Ascending aorta (tissue), 2 donors: ENCODE data around the gene CYB5R3. TPM values are rescaled to one million over a fixed set of nuclear protein-coding genes. Genes with fewer than 3 reads are reported as not detected.
"Not testable (repeated sequence)": the region's sequence is repeated elsewhere in the genome, so short reads cannot be mapped to it uniquely, and the experiment has no call there.

ENCODE experiments used
- DNase-seq, 2 donors: peaks; one replicate each; pipeline ENCODE4 v3.0.0-alpha.2; 2019; ENCODE audit warnings: low spot score in 2 of 2
- H3K27ac ChIP-seq, 2 donors: fragments of 200-600 bp; sonication (generic); one replicate each; pipeline ENCODE4 v1.5.1; 2016 to 2017; ENCODE audit warnings: mild to moderate bottlenecking in 1 of 2
- H3K27me3 ChIP-seq: fragments of 200-600 bp; sonication (generic); one replicate; pipeline ENCODE4 v1.5.1; 2017
- H3K36me3 ChIP-seq, 2 donors: fragments of 200-600 bp; sonication (generic); one replicate each; pipeline ENCODE4 v1.5.1; 2016
- H3K4me1 ChIP-seq, 2 donors: fragments of 200-600 bp; sonication (generic); one replicate each; pipeline ENCODE4 v1.5.1; 2016 to 2017; ENCODE audit warnings: mild to moderate bottlenecking in 1 of 2
- H3K4me3 ChIP-seq, 2 donors: fragments of 200-600 bp; sonication (generic); one replicate each; pipeline ENCODE4 v1.5.1; 2016 to 2017; ENCODE audit warnings: mild to moderate bottlenecking in 1 of 2
- H3K9me3 ChIP-seq, 2 donors: fragments of 200-600 bp; sonication (generic); one replicate each; pipeline ENCODE4 v1.5.1; 2016
- intact Hi-C: fragments of 100-400 bp; cut with DNase I; formaldehyde crosslinking; loops from one replicate; pipeline ENCODE4 v1.15.1; 2023
- total RNA-seq: library from RNA; depleted of rRNA; stranded (reverse); fragments of >200 nt; gene quantifications from one replicate; pipeline ENCODE4 v1.1.0, GENCODE V29; 2016
- TF ChIP-seq, protein P1 (sequence below), 3 experiments: fragments of 200-600 bp in 2 of 3; fragments of 450-650 bp in 1 of 3; sonication (generic) in 2 of 3; IDR thresholded peaks; one replicate each; pipeline ENCODE4 v1.5.1; 2016 to 2019; ENCODE audit warnings: antibody characterized with exemption in 3 of 3, mild to moderate bottlenecking in 1 of 3, moderate library complexity in 1 of 3

The CYB5R3 gene
- total RNA-seq, 1 donor from 2014 or later: 455 TPM

DNA sequence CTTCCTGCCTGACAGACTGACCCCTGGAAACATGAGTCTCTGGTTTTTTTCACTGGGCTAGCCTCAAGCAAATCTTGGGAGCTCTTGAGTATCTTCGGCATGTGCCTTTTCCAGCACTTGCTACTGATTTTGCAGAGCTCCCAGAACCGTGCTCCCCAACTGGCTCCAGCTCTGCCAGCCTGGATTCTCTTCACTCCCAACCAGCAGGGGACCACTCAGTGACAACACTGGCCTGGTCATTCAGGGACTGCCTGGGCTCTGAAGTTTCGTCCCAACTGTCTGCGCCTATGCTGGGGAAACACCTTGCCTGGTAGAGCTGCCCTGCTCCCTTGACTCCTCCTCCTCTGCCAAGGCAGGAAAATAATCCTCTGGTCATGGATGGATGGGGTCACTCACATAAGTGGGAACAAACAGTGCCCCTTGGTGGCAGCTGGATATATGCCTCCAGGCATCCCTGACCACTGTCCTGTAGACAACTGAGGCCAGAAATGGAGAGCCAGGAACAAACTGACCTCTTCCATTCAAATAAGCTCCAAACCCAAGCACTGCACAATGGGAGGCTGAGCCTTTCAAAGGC is 64.7 kb downstream of the CYB5R3 start:
- H3K27me3 ChIP-seq: no peaks in the 10 kb centered on the region
- H3K27ac ChIP-seq: no peak overlapping the region
- H3K4me3 ChIP-seq: no peak overlapping the region
- no peaks in the 10 kb centered on the region for H3K9me3 ChIP-seq
- TF ChIP-seq, protein P1, sequence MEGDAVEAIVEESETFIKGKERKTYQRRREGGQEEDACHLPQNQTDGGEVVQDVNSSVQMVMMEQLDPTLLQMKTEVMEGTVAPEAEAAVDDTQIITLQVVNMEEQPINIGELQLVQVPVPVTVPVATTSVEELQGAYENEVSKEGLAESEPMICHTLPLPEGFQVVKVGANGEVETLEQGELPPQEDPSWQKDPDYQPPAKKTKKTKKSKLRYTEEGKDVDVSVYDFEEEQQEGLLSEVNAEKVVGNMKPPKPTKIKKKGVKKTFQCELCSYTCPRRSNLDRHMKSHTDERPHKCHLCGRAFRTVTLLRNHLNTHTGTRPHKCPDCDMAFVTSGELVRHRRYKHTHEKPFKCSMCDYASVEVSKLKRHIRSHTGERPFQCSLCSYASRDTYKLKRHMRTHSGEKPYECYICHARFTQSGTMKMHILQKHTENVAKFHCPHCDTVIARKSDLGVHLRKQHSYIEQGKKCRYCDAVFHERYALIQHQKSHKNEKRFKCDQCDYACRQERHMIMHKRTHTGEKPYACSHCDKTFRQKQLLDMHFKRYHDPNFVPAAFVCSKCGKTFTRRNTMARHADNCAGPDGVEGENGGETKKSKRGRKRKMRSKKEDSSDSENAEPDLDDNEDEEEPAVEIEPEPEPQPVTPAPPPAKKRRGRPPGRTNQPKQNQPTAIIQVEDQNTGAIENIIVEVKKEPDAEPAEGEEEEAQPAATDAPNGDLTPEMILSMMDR (IDR thresholded peaks at IDR 0.05): no peak
- H3K36me3 ChIP-seq: peaks cover 42 to 51% of the 10 kb centered on the region in 2 donors
- intact Hi-C loops: no loop called here
- no peaks in the 10 kb centered on the region for H3K4me1 ChIP-seq
- no peak for DNase-seq

DNA sequence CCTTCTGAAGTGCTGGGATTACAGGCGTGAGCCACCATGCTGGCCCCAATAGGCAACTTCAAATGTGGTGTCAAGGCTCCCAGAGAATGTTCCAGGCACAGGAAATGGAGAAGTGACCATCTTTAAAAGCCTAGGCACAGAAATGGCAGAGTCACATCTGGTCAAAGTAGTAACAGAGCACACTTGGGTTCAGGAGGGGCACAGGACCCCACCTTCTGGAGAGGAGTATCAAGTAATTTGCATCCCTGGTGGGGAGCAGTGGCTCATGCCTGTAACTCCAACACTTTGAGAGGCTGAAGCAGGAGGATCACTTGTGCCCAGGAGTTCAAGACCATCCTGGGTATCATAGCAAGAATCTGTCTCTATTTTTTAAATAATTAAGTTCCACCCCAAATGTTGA is 66.2 kb downstream of the CYB5R3 start:
- H3K27ac ChIP-seq: no peak overlapping the region
- no peaks in the 10 kb centered on the region for H3K4me1 ChIP-seq
- no peaks in the 10 kb centered on the region for H3K27me3 ChIP-seq
- peaks cover 45 to 47% of the 10 kb centered on the region in 2 donors for H3K36me3 ChIP-seq
- TF ChIP-seq, protein P1 (IDR thresholded peaks at IDR 0.05): no peak
- no peaks in the 10 kb centered on the region for H3K9me3 ChIP-seq
- DNase-seq: no peak
- H3K4me3 ChIP-seq: no peak overlapping the region
- intact Hi-C loops: no loop called here

DNA sequence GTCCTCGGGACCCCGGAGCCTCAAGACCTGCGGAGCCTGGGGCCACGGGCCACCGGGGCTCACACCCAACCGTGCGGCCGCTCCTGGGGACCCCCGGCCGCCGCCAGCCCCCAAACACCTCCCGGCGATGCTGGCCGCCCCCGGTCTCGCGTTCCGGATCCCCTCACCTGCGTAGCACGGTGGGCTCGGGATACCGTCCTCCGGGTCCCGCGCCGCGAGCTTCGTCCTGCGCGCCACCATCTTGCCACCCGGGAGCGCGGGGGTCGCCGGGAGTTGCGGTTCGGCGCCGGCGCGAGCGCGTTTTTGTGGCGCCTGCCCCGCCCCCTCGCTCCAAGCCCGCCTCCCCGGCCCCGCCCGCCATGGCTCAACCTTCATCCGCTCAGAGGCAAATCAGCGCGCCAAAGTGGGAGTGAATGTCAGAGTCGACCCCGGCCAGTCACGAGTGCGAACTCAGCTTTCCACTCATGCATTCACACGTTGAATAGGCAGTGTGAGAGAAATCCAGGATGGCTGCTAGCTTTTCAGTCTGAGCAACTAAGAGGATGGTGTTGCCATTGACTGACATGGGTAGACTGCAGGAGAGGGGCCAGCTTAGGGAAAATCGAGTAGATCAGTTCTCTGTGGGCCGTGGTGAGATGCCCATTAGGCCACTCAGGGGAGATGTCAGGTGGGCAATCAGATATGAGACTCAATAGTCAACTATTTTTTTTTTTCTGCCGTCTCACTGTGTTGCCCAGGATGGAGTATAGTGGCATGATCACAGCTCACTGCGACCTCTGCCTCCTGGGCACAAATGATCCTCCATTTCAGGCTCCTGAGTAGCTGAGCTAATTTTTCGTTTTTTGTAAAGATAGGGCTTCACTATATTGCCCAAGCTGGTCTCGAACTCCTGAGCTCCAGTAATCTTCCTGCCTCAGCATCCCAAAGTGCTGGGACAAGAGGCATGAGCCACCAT is 67.2 kb downstream of the CYB5R3 start:
- Histone ChIP-seq H3K36me3 (peaks cover 37 to 40% of the 10 kb centered on the region in 2 donors), H3K4me1 (no peaks in the 10 kb centered on the region), H3K27ac (peak overlapping the region; percentile 43 to 53), H3K27me3 (no peaks in the 10 kb centered on the region), H3K4me3 (peak overlapping the region; percentile 94 to 96), H3K9me3 (no peaks in the 10 kb centered on the region)
- TF ChIP-seq, protein P1 (IDR thresholded peaks at IDR 0.05): no peak
- intact Hi-C loops: no loop called here
- peak; percentile 12 to 89 for DNase-seq

DNA sequence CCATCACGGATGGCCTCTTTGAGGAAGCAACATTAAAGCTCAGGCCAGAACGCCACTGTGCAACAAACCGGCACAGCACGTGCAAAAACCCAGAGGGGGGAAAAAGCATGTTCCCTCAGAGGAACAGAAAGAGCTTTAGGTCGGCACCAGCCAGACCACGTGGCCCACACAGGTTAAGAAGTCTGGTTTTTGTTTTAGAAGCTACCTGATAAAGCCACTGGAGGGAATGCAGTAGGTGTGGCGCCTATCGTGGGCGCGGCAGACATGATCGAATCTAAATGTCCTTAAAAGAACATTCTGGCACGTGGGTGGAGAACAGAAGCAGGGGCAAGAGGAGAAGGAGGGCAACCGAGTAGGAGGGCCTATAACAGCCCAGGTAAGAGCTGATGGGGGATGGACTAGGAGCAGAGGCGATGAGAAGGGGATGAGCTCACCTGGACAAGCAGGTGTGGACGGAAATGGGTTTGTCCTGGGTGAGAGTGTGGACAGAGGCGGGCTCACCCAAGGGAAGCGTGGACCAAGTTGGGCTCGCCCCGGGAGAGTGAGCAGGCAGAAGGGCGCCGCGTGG is 67.9 kb downstream of the CYB5R3 start:
- intact Hi-C loops: not testable (repeated sequence)
- H3K36me3 ChIP-seq: peaks cover 30 to 32% of the 10 kb centered on the region in 2 donors

DNA sequence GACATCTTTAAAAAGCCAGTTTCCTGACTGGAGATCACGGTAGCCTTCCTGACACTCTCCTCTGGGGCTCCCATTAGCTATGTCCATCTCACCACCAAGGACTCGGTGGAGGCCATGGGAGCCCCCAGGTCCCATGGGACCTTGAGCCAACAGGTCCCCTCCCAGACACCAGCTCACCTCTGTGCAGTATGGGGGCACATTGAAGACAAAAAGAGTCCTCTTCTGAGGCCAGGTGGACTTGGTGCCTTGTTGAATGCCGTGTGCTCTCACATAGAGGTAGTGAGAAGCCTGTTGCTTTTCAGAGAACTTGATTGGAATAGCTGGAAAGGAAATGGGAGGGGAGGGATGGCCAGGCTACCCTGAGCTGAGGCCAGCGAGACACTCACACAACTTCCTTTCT is 69.2 kb downstream of the CYB5R3 start:
- not testable (repeated sequence) for H3K4me1 ChIP-seq, H3K27ac ChIP-seq

More for the DNA sequence above, 67.9 kb downstream of the CYB5R3 start:
- H3K27me3 ChIP-seq, DNase-seq, H3K4me1 ChIP-seq, H3K9me3 ChIP-seq: not testable (repeated sequence)
- H3K4me3 ChIP-seq: peak overlapping the region; percentile 94 to 96
- H3K27ac ChIP-seq: peak overlapping the region; percentile 43 to 53

DNA sequence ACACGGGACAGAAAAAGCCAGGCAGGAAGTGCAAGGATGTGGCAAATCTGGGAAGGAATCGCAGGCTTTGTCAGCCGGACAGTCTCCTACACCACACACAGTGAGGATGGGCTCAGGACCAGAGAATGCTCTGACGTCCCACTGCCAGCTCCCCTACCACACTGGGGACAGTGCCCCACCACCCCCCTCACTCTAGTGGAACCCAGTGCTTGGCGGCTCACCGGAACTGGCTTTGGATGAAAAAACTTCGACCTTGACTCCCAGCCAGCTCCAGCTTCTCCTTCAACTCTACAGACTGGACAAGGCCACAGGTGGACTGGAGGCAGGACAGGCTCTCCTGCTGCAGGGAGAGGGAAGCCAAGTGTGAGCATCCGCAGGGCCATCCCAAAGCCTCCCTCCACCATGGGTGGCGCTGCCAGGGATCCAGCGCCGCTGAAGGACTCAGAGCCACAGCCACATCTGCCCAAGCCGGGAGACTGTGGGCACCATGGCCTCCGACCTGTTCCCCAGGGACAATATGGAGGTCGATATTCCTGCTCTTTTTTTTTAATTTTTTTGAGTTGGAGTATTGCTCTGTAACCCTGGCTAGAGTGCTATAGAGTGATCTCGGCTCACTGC is 71.5 kb downstream of the CYB5R3 start:
- Histone ChIP-seq H3K36me3 (peaks cover 4 to 12% of the 10 kb centered on the region in 2 donors), H3K4me1 (no peaks in the 10 kb centered on the region), H3K4me3 (no peak overlapping the region), H3K9me3 (no peaks in the 10 kb centered on the region), H3K27me3 (no peaks in the 10 kb centered on the region), H3K27ac (no peak overlapping the region)
- no peak for DNase-seq
- intact Hi-C loops: no loop called here
- TF ChIP-seq, protein P1 (IDR thresholded peaks at IDR 0.05): no peak

More for the DNA sequence above, 69.2 kb downstream of the CYB5R3 start:
- peaks cover 17 to 21% of the 10 kb centered on the region in 2 donors for H3K36me3 ChIP-seq
- intact Hi-C loops, H3K9me3 ChIP-seq, H3K27me3 ChIP-seq, H3K4me3 ChIP-seq, DNase-seq: not testable (repeated sequence)

DNA sequence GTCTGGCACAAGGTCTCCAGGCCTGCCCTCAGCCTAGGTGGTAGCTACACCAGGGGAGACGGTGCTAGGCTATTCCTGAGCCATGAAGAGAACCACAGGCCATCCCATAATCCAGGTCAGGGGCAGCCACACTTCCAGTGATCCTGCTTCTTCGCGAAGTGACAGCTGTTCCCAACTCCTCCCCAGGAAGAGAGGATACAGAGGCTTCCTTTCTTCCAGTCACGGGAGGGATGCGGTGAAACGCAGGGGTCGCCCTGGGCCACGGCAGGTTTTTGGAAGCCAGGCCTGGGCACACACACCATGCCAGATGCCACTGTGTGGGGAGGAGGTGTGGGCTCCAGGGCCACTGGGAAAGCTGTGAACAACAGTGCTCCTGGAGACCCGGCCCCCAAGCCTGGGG is 72.1 kb downstream of the CYB5R3 start:
- H3K36me3 ChIP-seq: peaks cover 4 to 17% of the 10 kb centered on the region in 2 donors
- DNase-seq, H3K4me3 ChIP-seq, H3K27me3 ChIP-seq, H3K4me1 ChIP-seq, H3K9me3 ChIP-seq, H3K27ac ChIP-seq, intact Hi-C loops: not testable (repeated sequence)

DNA sequence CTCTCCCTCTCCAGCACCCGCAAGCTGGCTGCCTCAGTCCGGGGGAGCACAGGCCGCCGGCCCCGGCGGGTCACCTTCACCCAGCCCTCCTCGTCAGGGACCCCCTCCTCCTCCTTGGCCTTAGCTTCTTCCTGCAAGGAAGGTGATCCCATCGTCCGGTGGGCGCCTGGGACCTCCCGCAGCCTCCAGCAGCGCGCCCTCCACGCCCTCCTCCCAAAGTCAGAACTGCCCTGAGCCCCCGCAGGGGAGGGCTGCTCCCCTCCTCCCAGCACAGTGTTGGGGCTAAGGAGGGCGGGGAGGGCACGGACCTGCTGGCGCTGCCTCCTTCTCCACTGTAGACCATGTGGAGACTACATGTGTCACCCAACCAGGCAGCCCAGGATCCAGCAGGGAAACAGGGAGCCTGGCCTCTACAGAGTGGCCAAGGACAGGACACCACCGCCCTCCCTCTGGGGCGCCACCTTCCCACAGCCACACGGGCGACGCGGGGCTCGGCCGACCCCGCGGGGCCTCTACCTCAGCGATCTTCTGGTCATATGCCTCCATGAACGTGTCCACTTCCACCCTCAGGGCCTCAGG is 73.1 kb downstream of the CYB5R3 start:
- H3K27ac ChIP-seq, H3K27me3 ChIP-seq, H3K4me1 ChIP-seq, intact Hi-C loops, DNase-seq, H3K4me3 ChIP-seq, H3K9me3 ChIP-seq: not testable (repeated sequence)
- peaks cover 10 to 18% of the 10 kb centered on the region in 2 donors for H3K36me3 ChIP-seq

DNA sequence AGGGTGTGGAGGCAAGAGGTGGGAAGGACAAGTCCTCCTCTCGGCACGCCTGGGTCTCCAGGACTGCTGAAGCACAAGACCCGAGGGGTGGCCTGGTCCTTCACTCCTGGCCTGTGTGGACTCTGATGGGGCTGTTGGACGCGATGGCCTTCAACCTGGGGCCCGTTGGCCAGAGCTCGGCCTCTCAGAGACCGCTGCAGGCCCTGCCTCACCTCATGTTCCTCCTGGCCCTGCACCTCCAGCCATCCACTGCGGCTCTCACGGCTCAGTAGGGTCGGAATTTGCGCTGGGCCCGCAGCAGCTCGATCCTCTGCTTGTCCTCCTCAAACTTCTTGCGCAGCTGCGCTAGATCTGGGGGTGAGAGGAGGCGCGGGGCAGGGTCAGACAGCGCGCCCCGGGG is 74.7 kb downstream of the CYB5R3 start:
- DNase-seq, intact Hi-C loops, H3K27ac ChIP-seq: not testable (repeated sequence)

More for the DNA sequence above, 74.7 kb downstream of the CYB5R3 start:
- not testable (repeated sequence) for H3K4me3 ChIP-seq, H3K4me1 ChIP-seq, H3K27me3 ChIP-seq, H3K9me3 ChIP-seq
- H3K36me3 ChIP-seq: peaks cover 10 to 18% of the 10 kb centered on the region in 2 donors
